Loucy (cell line): ENCODE results near the gene GPR137C.
A peak's percentile ranks its signal among the peaks of the same experiment; 100 is the strongest.

Source experiments
- H2AFZ ChIP-seq: fragments of 200-600 bp; sonication (generic); 2 replicates; pipeline ENCODE4 v1.6.0; 2016; ENCODE audit warnings: antibody characterized with exemption, mild to moderate bottlenecking, low read length, moderate library complexity
- H3F3A ChIP-seq: fragments of 200-600 bp; 2 replicates; pipeline ENCODE4 v1.6.0; 2016; ENCODE audit warnings: antibody characterized with exemption, low read depth, mild to moderate bottlenecking
- H3K27me3 ChIP-seq: fragments of 200-600 bp; sonication (generic); 2 replicates; pipeline ENCODE4 v1.6.1; 2014; ENCODE audit warnings: low read length, mild to moderate bottlenecking; ENCODE audit not compliant: insufficient read depth, poor library complexity, severe bottlenecking
- H3K36me3 ChIP-seq: fragments of 200-600 bp; sonication (generic); 2 replicates; pipeline ENCODE4 v1.6.1; 2016; ENCODE audit warnings: low read length; ENCODE audit not compliant: insufficient read depth
- H3K4me1 ChIP-seq: fragments of 200-600 bp; sonication (generic); 2 replicates; pipeline ENCODE4 v1.5.1; 2014; ENCODE audit warnings: low read length, mild to moderate bottlenecking; ENCODE audit not compliant: insufficient read depth, poor library complexity, severe bottlenecking
- H3K4me2 ChIP-seq: fragments of 200-600 bp; sonication (generic); 2 replicates; pipeline ENCODE4 v1.6.0; 2014; ENCODE audit warnings: antibody characterized with exemption, low read length, low read depth, mild to moderate bottlenecking; ENCODE audit not compliant: poor library complexity, severe bottlenecking
- H3K4me3 ChIP-seq: fragments of 200-600 bp; sonication (generic); 2 replicates; pipeline ENCODE4 v1.5.1; 2014; ENCODE audit warnings: low read length, mild to moderate bottlenecking, mixed read lengths; ENCODE audit not compliant: poor library complexity, severe bottlenecking
- H3K79me2 ChIP-seq: fragments of 200-600 bp; sonication (generic); 2 replicates; pipeline ENCODE4 v1.6.1; 2014; ENCODE audit warnings: low read length; ENCODE audit not compliant: insufficient read depth
- H3K9ac ChIP-seq: fragments of 200-600 bp; sonication (generic); 2 replicates; pipeline ENCODE4 v1.6.0; 2014; ENCODE audit warnings: mild to moderate bottlenecking, low read depth, low read length, moderate library complexity; ENCODE audit not compliant: poor library complexity, severe bottlenecking
- H3K9me2 ChIP-seq: fragments of 200-600 bp; sonication (generic); replicated peaks from 2 replicates; pipeline ENCODE4 v1.6.1; 2016; ENCODE audit warnings: low read depth, low read length, mixed read lengths
- H3K9me3 ChIP-seq: fragments of 200-600 bp; sonication (generic); 2 replicates; pipeline ENCODE4 v1.6.1; 2014; ENCODE audit warnings: mild to moderate bottlenecking, antibody characterized with exemption, low read length, low read depth; ENCODE audit not compliant: insufficient read depth
- H4K20me1 ChIP-seq: fragments of 200-600 bp; sonication (generic); 2 replicates; pipeline ENCODE4 v1.6.0; 2014; ENCODE audit warnings: antibody characterized with exemption, low read length, mild to moderate bottlenecking; ENCODE audit not compliant: insufficient read depth, poor library complexity, severe bottlenecking
- CTCF ChIP-seq: fragments of 200-600 bp; sonication (generic); conservative IDR thresholded peaks from 2 replicates; pipeline ENCODE4 v1.5.1; 2014; ENCODE audit warnings: mild to moderate bottlenecking, antibody characterized with exemption, low read length
- EZH2phosphoT487 ChIP-seq: fragments of 200-600 bp; IDR thresholded peaks from 2 replicates; pipeline ENCODE4 v1.6.1; 2018; ENCODE audit warnings: antibody characterized with exemption, mild to moderate bottlenecking, moderate library complexity, borderline replicate concordance

Gene GPR137C

DNA sequence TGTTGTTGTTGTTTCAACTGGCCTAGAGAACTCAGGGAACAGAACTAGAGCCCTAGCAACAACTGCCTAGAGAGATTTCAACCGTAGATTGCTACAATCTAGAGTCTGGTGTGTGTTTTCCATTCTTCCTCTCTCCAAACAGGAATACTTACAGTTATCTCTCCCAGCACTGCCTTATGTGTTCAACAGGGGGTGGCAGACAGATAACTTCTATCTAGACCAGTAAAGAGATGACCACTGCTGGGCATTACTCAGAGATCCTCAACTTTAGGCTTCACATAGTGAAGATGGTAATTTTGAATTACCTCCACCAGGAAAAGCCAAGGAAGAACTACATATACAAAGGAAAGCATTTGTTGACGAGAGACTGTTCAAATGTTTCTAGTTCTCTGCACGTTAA lies 5.1 kb upstream of the GPR137C start:
- Histone ChIP-seq H3K4me1 (peaks cover 56% of the 10 kb centered on the region), H3K79me2 (peaks cover 39% of the 10 kb centered on the region), H2AFZ (no peak overlapping the region), H3K4me2 (peak overlapping the region; percentile 59), H3K9me2 (no peaks in the 10 kb centered on the region), H3K9me3 (no peaks in the 10 kb centered on the region), H3K36me3 (no peaks in the 10 kb centered on the region), H3K4me3 (peak overlapping the region; percentile 37), H3K9ac (peak overlapping the region; percentile 51), H4K20me1 (no peaks in the 10 kb centered on the region), H3F3A (no peaks in the 10 kb centered on the region), H3K27me3 (no peaks in the 10 kb centered on the region)
- no peak for TF ChIP-seq EZH2phosphoT487
- TF ChIP-seq CTCF = 0 out of 2 replicates have a peak, but pooled peaks have one; percentile 11

GRCh38 chr14:52550661-52551060 lies 2.0 kb upstream of the GPR137C start:
- Histone ChIP-seq H3F3A (no peaks in the 10 kb centered on the region), H3K4me1 (peaks cover 66% of the 10 kb centered on the region), H2AFZ (no peak overlapping the region), H3K27me3 (no peaks in the 10 kb centered on the region), H3K4me2 (peak overlapping the region; percentile 98), H3K9ac (peak overlapping the region; percentile 86), H4K20me1 (peaks cover 3% of the 10 kb centered on the region), H3K9me2 (no peaks in the 10 kb centered on the region), H3K9me3 (no peaks in the 10 kb centered on the region), H3K36me3 (no peaks in the 10 kb centered on the region), H3K79me2 (peaks cover 56% of the 10 kb centered on the region), H3K4me3 (peak overlapping the region; percentile 95)
- no peak for TF ChIP-seq EZH2phosphoT487
- no peak for TF ChIP-seq CTCF

DNA sequence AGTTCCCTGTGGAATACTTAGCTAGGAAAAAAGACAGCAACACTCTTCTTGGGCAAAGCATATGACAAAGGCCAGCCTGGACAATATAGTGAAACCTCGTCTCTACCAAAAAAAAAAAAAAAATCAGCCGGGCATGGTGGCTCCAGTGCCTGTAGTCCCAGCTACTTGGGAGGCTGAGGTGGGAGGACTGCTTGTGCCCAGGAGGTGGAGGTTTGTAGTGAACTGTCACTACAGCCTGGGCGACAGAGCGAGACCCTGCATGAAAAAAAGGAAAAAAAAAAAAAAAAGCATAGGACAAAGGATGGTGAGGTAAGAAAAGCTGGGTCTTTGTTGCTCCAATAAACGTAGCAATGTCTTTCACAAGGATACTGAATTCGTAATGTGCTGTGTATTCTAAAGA lies 1.4 kb upstream of the GPR137C start:
- H3K36me3 ChIP-seq = no peaks in the 10 kb centered on the region

More for the DNA sequence above, 1.4 kb upstream of the GPR137C start:
- Histone ChIP-seq H3K79me2 (peaks cover 52% of the 10 kb centered on the region), H2AFZ (peak overlapping the region; percentile 94), H3K27me3 (no peaks in the 10 kb centered on the region), H3K4me3 (peak overlapping the region; percentile 95), H3K4me2 (peak overlapping the region; percentile 98), H3K9ac (peak overlapping the region; percentile 86), H3K9me3 (no peaks in the 10 kb centered on the region), H4K20me1 (peaks cover 3% of the 10 kb centered on the region), H3K9me2 (no peaks in the 10 kb centered on the region), H3K4me1 (peaks cover 66% of the 10 kb centered on the region), H3F3A (no peaks in the 10 kb centered on the region)
- TF ChIP-seq EZH2phosphoT487 (no peak), CTCF (no peak)
